Astrocyte (in vitro differentiated cells and primary cell): Measurements from ENCODE around the gene CFI.

Experiments used
- CTCF ChIP-seq: IDR thresholded peaks from 2 replicates; pipeline ENCODE4 v1.5.1; 2011; ENCODE audit warnings: low read depth, mild to moderate bottlenecking, inconsistent platforms, low read length, moderate library complexity; ENCODE audit not compliant: insufficient read depth
- EZH2 ChIP-seq: IDR thresholded peaks from 2 replicates; pipeline ENCODE4 v1.6.1; 2012; ENCODE audit warnings: mild to moderate bottlenecking, low read length, inconsistent platforms; ENCODE audit not compliant: insufficient read depth

- TF ChIP-seq CTCF (no peak), EZH2 (no peak)
Observed at GRCh38 chr4:109815151-109816081, 13.6 kb upstream of the CFI start, which contains the start of gene GAR1.
